NCI-H82 treated with DMSO at 0.1 percent for 48 hours (cell line): Measurements from ENCODE around the gene ZNF431.
"Not testable (repeated sequence)": the region's sequence is repeated elsewhere in the genome, so short reads cannot be mapped to it uniquely, and the experiment has no call there.

Experiments
- DNase-seq: peaks from one replicate; lab custom pipeline; 2025; ENCODE audit not compliant: unreplicated experiment; lab: John Stamatoyannopoulos, UW

Gene ZNF431

DNA sequence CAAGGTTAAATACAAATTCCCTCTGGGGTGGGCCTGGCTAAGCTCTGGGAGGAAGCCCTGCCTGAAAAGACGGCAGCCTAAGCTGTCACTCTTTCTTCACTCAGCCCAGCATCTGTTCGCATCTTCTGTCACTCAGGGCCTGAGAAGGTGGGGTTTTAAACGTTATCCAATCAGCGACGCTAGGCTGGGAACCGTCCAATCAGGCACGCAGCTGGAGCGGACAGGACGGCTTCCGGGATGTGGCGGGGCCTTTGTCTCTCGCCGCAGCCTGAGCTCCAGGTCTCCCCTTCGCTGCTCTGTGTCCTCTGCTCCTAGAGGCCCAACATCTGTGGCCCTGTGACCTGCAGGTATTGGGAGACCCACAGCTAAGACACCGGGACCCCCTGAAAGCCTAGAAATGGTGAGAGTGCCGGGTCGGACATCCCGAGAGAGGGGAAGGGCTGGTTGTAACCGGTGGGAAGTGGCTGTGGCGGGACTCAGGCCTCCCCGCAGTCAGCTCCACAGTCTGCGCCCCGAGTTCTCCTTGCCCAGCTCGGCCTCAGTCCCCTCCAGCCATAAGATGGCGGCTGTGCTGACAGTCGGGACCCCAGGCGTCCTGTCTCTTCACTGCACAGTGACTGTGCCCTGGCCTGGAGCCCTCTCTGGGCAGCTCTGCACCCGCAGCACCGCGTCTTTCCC lies at the start of gene ZNF431:
ZNF431 (plus strand) TSS at position 254 of the 678 bp plus-strand sequence; CDS start at position 398, 144 bp downstream.
- DNase-seq = peak; percentile 92

GRCh38 chr19:21092109-21092508 lies 49.7 kb upstream of the ZNF431 start:
- no peak for DNase-seq

GRCh38 chr19:21094347-21095025 lies 47.4 kb upstream of the ZNF431 start:
- DNase-seq = no peak

GRCh38 chr19:21098291-21098690 lies 43.5 kb upstream of the ZNF431 start:
- no peak for DNase-seq

DNA sequence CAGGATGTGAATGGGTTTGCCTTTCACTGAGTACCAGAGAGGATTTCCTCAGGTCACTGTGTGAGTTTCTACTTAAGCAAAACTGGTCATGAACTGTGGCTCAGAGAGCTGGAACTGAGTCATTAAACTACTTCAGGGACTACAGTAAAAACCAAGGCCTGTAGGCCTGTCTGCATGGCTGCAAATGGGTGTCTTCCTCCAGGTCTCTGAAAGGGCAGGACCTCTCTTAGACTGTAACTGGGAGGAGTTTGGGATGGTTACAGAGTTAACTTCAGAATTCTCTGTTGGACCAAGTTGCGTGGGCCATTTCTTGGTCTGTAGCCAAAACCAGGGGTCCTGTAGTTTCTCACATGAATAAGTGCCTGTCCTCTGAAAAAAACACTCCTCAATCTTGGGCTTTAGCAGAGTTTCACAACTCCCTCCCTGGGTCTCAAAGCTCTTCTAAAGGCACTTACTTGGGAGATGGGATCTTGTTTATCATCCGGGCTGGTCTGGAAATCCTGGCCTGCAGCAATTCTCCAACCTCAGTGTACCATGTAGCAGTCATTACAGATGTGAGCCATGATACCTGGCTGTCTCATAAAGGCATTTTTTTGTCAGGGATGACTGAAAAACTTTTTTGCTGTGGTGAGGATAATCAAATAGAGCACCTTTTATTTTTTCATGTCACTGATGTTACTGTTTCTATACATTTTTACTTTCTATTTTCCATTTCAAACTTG lies 40.2 kb upstream of the ZNF431 start:
- no peak for DNase-seq

DNA sequence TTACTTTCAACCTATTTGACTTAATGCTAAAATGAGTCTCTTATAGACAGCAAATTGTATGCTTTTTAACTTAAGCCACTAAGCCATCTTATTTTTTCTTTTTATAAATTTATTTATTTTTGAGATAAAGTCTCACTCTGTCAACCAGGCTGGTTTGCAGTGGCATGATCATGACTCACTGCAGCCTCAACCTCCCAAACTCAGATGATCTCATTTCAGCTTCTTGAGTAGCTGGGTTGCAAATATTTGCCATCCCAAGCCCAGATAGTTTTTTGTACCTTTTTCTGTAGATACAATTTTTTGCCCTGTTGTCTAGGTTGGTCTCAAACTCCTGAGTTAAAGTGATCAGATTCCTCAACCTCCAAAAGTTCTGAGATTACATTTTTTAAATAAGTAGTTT lies 32.7 kb upstream of the ZNF431 start:
- no peak for DNase-seq

DNA sequence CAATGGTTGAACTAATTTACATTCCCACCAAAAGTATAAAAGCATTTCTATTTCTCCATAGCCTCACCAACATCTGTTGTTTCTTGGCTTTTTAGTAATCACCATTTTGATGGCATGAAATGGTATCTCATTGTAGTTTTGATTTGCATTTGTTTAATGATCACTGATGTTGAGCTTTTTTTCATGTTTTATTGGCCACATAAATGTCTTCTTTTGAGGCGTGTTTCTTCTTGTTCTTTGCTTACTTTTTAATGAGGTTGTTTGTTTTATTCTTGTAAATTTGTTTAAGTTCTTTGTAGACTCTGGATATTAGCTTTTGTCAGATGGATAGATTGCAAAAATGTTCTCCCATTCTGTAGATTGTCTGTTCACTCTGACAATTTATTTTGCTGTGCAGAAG lies 31.7 kb upstream of the ZNF431 start:
- DNase-seq = no peak

DNA sequence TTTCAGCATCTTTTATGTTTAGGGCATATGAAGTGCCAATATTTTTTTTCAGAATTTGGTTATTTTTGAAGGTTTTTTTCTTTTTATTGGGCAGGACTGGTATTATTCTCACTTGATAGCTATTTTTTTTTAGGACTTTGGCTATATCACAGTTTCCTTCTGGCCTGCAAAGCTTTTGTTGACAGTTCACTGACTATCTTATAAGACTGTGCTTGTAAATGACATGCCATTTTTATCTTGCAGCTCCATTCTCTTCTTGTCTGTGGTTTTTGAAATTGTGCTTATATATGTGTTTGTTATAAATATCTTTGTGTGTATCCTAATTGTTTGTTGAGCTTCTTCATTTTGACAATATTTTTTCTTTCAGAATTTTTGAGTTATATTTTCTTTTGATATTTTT lies 26.4 kb upstream of the ZNF431 start:
- no peak for DNase-seq

- no peak for DNase-seq
Observed at GRCh38 chr19:21117041-21117907, 24.6 kb upstream of the ZNF431 start.

DNA sequence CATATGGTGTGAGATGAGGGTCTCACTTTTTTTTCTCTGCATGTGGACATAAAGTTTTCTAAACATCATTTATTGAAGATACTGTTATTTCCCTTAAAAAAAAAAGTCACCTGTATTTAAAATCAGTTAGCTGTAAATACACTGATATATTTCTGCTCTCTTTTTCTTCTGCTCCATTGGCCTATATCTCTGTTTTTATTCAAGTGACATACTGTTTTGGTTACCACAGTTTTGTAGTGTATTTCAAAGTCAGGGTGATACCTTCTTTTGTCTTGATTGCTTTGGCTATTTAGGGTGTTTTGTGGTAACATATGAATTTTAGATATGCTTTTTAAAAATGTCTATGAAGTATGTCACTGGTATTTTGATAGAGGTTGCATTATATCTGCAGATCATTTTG lies 15.8 kb upstream of the ZNF431 start:
- no peak for DNase-seq

- DNase-seq = no peak
Observed at GRCh38 chr19:21127001-21127400, 14.8 kb upstream of the ZNF431 start.

DNA sequence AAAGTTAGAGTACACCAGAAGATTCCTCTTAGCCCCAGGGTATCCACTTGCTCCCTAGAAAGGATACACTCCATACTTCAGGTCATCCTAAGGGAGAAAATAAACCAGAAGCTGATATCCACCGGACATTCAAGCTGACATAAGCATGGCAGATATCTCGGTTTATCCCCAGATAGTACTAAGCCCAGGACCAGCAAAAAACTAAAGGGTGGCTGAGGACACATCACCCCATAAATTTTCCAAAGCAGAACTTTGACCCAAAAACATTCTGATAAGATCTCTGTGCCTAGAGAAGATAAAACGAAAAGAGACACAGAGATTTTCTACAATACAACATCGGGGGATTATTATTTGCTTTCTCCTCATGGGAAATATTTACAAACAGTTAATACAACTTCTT lies 13.9 kb upstream of the ZNF431 start:
- DNase-seq = no peak

GRCh38 chr19:21128901-21129698 lies 12.7 kb upstream of the ZNF431 start:
- DNase-seq = no peak

- no peak for DNase-seq
Observed at GRCh38 chr19:21130097-21130775, 11.6 kb upstream of the ZNF431 start.

- no peak for DNase-seq
Observed at GRCh38 chr19:21133633-21134032, 8.2 kb upstream of the ZNF431 start.

- no peak for DNase-seq
Observed at GRCh38 chr19:21134934-21135366, 6.9 kb upstream of the ZNF431 start.

GRCh38 chr19:21135433-21135832 lies 6.4 kb upstream of the ZNF431 start:
- no peak for DNase-seq

DNA sequence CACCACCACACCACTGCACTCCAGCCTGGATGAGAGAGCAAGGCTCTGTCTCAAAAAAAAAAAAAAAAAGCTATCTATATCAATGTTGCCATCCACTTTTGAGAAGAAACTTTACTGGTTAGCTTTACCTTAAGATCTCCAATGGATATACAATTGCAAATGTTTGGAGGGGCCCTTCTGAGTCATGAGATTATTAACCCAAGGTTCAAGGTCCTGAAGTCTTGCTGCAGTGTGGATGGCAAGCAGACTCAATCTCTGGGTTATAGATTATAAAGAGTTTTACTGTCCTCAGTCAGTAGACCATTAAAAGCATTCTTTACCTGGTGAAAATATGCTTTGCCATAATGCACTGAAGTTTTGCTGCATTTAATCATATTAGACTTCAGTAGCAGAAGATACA lies 3.7 kb upstream of the ZNF431 start:
- no peak for DNase-seq

- not testable (repeated sequence) for DNase-seq
Observed at GRCh38 chr19:21141006-21141405, 834 bp upstream of the ZNF431 start.

GRCh38 chr19:21143428-21143827 lies 1.6 kb downstream of the ZNF431 start:
- DNase-seq = no peak
